K562 (cell line): ENCODE measurements around the gene AURKB. TPM values are rescaled to one million over a fixed set of nuclear protein-coding genes. Genes with fewer than 3 reads are reported as not detected.

Experiments
- CHD2 ChIP-seq: IDR thresholded peaks from 2 replicates; pipeline ENCODE4 v1.6.1; 2011; ENCODE audit warnings: low read depth, low read length
- MTA3 ChIP-seq: fragments of 450-650 bp; formaldehyde crosslinking; IDR thresholded peaks from 2 replicates; pipeline ENCODE4 v1.6.1; 2017; ENCODE audit warnings: mild to moderate bottlenecking, borderline replicate concordance
- RBM22 ChIP-seq: fragments of 200-400 bp; formaldehyde crosslinking; IDR thresholded peaks from 2 replicates; pipeline ENCODE4 v1.6.1; 2018; ENCODE audit warnings: low read length, low read depth; ENCODE audit not compliant: poor library complexity, severe bottlenecking
- ZNF274 ChIP-seq: IDR thresholded peaks from 2 replicates; pipeline ENCODE4 v1.6.1; 2011; ENCODE audit warnings: low read depth, mild to moderate bottlenecking, low read length, moderate library complexity, borderline replicate concordance
- polyA plus RNA-seq, 8 experiments: library from polyadenylated mRNA; depleted of rRNA in 4 of 8; stranded (reverse) in 5 of 8; unstranded in 3 of 8; fragments of >200 nt; fragmentation: Nextera tagmentation in 2 of 8; fragmentation: Illumina TruSeq in 1 of 8; extraction: Ambion mirVana in 2 of 8; extraction: Trizol in 1 of 8; gene quantifications; 2 replicates each; pipeline versions ENCODE4 v1.2.1 to v1.2.3, GENCODE V29; 2011 to 2014; ENCODE audit warnings: inconsistent platforms in 1 of 8, missing spikeins in 1 of 8
- total RNA-seq, 7 experiments: library from RNA; depleted of rRNA in 6 of 7; stranded (reverse); fragments of >200 nt in 6 of 7; fragmentation: Illumina TruSeq in 2 of 7; extraction: Trizol in 2 of 7; gene quantifications; 2 replicates each; pipeline versions ENCODE4 v1.2.1 to v1.2.3, GENCODE V29; 2011 to 2021; ENCODE audit warnings: low replicate concordance in 1 of 7
- TF ChIP-seq, protein P1 (sequence below): fragments of 450-650 bp; IDR thresholded peaks from 2 replicates; pipeline ENCODE4 v1.6.1; 2016; ENCODE audit warnings: low read depth
- TF ChIP-seq, protein P2 (sequence below): fragments of 250-450 bp; sonication (Bioruptor Pico); IDR thresholded peaks from 2 replicates; pipeline ENCODE4 v1.5.0; 2020; ENCODE audit warnings: mild to moderate bottlenecking, borderline replicate concordance
- TF ChIP-seq, protein P3 (sequence below), 2 experiments: fragments of 450-650 bp in 1 of 2; IDR thresholded peaks; 2 replicates each; pipeline ENCODE4 v1.6.1; 2011 to 2017; ENCODE audit warnings: low read depth in 2 of 2, antibody characterized with exemption in 1 of 2, borderline replicate concordance in 1 of 2, low read length in 1 of 2, mild to moderate bottlenecking in 1 of 2, mixed read lengths in 1 of 2; ENCODE audit not compliant: control insufficient read depth in 1 of 2
- TF ChIP-seq, protein P4 (sequence below): fragments of 450-650 bp; IDR thresholded peaks from 2 replicates; pipeline ENCODE4 v1.6.1; 2016; ENCODE audit warnings: mild to moderate bottlenecking

AURKB gene
- total and polyA plus RNA-seq, 9 of the 15 experiments (the other 6 are each of a cell fraction or from before 2014, with no cell fraction given): 27.2 to 114 (median 74.8) TPM

DNA sequence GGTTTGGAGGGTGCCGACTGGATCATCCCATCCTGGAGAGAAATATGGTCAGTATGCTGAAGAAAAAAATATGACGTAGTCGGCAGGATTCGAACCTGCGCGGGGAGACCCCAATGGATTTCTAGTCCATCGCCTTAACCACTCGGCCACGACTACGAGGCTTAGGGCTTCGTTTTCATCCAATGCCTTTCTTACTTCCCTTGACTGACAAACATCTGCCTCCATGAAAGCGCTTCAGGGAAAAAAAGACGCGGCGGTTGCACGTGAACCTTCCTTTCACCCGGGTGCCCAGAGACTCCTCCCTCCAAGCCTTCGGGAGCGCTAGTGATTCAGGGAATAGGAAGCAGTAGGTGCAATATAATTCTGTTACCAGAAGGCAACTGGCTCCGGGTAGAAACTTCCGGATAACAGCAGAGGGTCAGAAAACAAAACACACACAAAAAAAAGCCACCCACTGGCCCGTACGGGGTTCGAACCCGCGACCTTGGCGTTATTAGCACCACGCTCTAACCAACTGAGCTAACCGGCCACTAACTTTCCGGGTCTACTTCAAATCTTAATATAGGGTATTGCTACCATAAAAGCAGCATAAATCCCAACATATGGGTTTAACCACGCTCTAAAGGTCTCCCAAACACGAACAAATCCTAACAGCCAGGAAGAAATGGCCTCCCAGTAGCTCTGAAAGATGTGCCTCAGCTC, 16.3 kb upstream of the AURKB start (continued):
- TF ChIP-seq, protein P1, sequence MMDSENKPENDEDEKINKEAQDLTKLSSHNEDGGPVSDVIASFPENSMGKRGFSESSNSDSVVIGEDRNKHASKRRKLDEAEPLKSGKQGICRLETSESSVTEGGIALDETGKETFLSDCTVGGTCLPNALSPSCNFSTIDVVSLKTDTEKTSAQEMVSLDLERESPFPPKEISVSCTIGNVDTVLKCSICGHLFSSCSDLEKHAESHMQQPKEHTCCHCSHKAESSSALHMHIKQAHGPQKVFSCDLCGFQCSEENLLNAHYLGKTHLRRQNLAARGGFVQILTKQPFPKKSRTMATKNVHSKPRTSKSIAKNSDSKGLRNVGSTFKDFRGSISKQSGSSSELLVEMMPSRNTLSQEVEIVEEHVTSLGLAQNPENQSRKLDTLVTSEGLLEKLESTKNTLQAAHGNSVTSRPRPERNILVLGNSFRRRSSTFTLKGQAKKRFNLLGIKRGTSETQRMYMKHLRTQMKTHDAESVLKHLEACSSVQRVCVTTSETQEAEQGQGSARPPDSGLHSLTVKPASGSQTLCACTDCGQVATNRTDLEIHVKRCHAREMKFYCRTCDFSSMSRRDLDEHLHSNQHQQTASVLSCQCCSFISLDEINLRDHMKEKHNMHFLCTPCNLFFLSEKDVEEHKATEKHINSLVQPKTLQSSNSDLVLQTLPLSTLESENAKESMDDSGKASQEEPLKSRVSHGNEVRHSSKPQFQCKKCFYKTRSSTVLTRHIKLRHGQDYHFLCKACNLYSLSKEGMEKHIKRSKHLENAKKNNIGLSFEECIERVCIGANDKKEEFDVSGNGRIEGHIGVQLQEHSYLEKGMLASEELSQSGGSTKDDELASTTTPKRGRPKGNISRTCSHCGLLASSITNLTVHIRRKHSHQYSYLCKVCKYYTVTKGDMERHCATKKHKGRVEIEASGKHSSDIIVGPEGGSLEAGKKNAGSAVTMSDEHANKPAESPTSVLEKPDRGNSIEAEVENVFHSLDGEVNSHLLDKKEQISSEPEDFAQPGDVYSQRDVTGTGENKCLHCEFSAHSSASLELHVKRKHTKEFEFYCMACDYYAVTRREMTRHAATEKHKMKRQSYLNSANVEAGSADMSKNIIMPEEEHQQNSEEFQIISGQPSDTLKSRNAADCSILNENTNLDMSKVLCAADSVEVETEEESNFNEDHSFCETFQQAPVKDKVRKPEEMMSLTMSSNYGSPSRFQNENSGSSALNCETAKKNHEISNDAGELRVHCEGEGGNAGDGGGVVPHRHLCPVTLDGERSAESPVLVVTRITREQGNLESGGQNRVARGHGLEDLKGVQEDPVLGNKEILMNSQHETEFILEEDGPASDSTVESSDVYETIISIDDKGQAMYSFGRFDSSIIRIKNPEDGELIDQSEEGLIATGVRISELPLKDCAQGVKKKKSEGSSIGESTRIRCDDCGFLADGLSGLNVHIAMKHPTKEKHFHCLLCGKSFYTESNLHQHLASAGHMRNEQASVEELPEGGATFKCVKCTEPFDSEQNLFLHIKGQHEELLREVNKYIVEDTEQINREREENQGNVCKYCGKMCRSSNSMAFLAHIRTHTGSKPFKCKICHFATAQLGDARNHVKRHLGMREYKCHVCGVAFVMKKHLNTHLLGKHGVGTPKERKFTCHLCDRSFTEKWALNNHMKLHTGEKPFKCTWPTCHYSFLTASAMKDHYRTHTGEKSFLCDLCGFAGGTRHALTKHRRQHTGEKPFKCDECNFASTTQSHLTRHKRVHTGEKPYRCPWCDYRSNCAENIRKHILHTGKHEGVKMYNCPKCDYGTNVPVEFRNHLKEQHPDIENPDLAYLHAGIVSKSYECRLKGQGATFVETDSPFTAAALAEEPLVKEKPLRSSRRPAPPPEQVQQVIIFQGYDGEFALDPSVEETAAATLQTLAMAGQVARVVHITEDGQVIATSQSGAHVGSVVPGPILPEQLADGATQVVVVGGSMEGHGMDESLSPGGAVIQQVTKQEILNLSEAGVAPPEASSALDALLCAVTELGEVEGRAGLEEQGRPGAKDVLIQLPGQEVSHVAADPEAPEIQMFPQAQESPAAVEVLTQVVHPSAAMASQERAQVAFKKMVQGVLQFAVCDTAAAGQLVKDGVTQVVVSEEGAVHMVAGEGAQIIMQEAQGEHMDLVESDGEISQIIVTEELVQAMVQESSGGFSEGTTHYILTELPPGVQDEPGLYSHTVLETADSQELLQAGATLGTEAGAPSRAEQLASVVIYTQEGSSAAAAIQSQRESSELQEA: peak; percentile 69
- TF ChIP-seq MTA3: peak; percentile 52; the same call in 1 of the 2 replicates
- TF ChIP-seq, protein P2, sequence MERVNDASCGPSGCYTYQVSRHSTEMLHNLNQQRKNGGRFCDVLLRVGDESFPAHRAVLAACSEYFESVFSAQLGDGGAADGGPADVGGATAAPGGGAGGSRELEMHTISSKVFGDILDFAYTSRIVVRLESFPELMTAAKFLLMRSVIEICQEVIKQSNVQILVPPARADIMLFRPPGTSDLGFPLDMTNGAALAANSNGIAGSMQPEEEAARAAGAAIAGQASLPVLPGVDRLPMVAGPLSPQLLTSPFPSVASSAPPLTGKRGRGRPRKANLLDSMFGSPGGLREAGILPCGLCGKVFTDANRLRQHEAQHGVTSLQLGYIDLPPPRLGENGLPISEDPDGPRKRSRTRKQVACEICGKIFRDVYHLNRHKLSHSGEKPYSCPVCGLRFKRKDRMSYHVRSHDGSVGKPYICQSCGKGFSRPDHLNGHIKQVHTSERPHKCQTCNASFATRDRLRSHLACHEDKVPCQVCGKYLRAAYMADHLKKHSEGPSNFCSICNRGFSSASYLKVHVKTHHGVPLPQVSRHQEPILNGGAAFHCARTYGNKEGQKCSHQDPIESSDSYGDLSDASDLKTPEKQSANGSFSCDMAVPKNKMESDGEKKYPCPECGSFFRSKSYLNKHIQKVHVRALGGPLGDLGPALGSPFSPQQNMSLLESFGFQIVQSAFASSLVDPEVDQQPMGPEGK (CRISPR knock-in tag): no peak; the same call in 1 of the 2 replicates
- TF ChIP-seq RBM22: peak; percentile 47
- TF ChIP-seq CHD2: 0 out of 2 replicates have a peak, but pooled peaks have one; percentile 11
- TF ChIP-seq ZNF274: no peak
- TF ChIP-seq, protein P3, sequence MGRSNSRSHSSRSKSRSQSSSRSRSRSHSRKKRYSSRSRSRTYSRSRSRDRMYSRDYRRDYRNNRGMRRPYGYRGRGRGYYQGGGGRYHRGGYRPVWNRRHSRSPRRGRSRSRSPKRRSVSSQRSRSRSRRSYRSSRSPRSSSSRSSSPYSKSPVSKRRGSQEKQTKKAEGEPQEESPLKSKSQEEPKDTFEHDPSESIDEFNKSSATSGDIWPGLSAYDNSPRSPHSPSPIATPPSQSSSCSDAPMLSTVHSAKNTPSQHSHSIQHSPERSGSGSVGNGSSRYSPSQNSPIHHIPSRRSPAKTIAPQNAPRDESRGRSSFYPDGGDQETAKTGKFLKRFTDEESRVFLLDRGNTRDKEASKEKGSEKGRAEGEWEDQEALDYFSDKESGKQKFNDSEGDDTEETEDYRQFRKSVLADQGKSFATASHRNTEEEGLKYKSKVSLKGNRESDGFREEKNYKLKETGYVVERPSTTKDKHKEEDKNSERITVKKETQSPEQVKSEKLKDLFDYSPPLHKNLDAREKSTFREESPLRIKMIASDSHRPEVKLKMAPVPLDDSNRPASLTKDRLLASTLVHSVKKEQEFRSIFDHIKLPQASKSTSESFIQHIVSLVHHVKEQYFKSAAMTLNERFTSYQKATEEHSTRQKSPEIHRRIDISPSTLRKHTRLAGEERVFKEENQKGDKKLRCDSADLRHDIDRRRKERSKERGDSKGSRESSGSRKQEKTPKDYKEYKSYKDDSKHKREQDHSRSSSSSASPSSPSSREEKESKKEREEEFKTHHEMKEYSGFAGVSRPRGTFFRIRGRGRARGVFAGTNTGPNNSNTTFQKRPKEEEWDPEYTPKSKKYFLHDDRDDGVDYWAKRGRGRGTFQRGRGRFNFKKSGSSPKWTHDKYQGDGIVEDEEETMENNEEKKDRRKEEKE (IDR thresholded peaks at IDR 0.05; ENCODE audit: borderline replicate concordance in 1 of 2, control insufficient read depth in 1 of 2, low read depth in 2 of 2, low read length in 1 of 2): peak in 1 of 2 experiments; percentile 61; a peak in 1 of 4 replicates
- TF ChIP-seq, protein P4, sequence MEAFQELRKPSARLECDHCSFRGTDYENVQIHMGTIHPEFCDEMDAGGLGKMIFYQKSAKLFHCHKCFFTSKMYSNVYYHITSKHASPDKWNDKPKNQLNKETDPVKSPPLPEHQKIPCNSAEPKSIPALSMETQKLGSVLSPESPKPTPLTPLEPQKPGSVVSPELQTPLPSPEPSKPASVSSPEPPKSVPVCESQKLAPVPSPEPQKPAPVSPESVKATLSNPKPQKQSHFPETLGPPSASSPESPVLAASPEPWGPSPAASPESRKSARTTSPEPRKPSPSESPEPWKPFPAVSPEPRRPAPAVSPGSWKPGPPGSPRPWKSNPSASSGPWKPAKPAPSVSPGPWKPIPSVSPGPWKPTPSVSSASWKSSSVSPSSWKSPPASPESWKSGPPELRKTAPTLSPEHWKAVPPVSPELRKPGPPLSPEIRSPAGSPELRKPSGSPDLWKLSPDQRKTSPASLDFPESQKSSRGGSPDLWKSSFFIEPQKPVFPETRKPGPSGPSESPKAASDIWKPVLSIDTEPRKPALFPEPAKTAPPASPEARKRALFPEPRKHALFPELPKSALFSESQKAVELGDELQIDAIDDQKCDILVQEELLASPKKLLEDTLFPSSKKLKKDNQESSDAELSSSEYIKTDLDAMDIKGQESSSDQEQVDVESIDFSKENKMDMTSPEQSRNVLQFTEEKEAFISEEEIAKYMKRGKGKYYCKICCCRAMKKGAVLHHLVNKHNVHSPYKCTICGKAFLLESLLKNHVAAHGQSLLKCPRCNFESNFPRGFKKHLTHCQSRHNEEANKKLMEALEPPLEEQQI: peak; percentile 37; the same call in 1 of the 2 replicates
